Omental fat pad (tissue), 4 donors: Measurements from ENCODE around the gene DHX32. TPM values are rescaled to one million over a fixed set of nuclear protein-coding genes. Genes with fewer than 3 reads are reported as not detected.

ENCODE experiments used
- ATAC-seq: fragments of 150-250 bp; one replicate; pipeline ENCODE4 v1.9.1; 2016; ENCODE audit warnings: mild to moderate bottlenecking, moderate library complexity; ENCODE audit not compliant: low FRiP score
- DNase-seq: peaks from one replicate; pipeline ENCODE4 v3.0.0-alpha.2; 2019; ENCODE audit warnings: low spot score
- total RNA-seq, 4 donors: library from RNA; depleted of rRNA; stranded (reverse); fragments of >200 nt; gene quantifications; one replicate each; pipeline ENCODE4 v1.1.0, GENCODE V29; 2016
- TF ChIP-seq, protein P1 (sequence below), 3 donors: fragments of 450-650 bp; IDR thresholded peaks; one replicate each; pipeline ENCODE4 v1.5.1; 2016 to 2017; ENCODE audit warnings: antibody characterized with exemption in 3 of 3, mild to moderate bottlenecking in 3 of 3, moderate library complexity in 2 of 3

Gene DHX32
- total RNA-seq, 4 donors from 2014 or later: 16.7 to 27.4 (median 21.4) TPM

DNA sequence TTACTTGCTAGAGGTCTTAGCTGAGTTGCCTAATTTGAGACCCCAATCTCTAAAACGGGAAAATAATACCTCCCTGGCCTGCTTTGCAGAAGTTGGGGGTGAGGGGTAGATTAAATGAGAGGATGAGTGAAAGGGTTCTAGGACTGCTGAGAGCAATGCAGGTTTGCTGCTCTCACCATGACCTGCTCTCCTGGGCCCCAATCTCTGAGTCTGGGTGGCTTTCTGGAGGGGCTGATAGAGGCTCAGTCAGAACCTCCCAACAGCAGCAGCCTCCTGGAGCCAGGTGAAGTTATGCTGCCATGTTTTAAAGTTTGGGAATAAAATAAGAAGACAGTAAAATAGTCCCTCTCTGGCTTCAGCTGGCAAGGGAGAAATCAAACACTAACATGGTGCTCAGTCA lies 65.3 kb downstream of the DHX32 start:
- DNase-seq: no peak

DNA sequence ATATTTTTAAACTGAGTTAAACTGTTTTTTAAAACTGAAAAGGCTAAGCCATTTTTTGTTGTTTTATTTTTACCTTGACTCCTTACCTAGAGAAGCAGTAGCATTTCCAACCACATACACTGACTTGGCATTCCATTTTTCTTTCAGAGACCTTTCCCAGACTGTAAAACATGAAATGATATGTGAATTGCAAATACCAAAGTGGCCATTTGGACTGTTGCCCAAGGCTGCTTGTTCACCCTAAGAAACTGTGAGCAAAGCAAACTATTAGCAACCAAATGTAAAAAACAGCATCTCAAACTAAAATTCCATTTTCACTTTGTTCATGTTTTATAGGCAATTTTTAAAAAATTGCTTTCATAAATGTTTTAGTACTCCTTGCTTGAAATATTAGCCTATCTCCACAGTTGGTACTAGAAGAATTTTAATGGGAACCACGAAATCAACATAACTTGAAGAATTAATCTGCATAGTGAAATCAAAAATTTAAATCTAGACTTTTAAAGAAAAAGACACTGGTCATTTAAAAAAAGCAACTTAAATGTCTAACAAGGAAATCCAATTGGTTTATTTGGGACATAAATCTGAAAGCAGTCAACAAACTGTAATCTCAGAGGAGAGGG lies 68.9 kb downstream of the DHX32 start:
- TF ChIP-seq, protein P1, sequence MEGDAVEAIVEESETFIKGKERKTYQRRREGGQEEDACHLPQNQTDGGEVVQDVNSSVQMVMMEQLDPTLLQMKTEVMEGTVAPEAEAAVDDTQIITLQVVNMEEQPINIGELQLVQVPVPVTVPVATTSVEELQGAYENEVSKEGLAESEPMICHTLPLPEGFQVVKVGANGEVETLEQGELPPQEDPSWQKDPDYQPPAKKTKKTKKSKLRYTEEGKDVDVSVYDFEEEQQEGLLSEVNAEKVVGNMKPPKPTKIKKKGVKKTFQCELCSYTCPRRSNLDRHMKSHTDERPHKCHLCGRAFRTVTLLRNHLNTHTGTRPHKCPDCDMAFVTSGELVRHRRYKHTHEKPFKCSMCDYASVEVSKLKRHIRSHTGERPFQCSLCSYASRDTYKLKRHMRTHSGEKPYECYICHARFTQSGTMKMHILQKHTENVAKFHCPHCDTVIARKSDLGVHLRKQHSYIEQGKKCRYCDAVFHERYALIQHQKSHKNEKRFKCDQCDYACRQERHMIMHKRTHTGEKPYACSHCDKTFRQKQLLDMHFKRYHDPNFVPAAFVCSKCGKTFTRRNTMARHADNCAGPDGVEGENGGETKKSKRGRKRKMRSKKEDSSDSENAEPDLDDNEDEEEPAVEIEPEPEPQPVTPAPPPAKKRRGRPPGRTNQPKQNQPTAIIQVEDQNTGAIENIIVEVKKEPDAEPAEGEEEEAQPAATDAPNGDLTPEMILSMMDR (IDR thresholded peaks at IDR 0.05): no peak
- DNase-seq (no peak), ATAC-seq (no peak)

More for the DNA sequence above, 65.3 kb downstream of the DHX32 start:
- TF ChIP-seq, protein P1 (IDR thresholded peaks at IDR 0.05): no peak
- ATAC-seq: no peak

DNA sequence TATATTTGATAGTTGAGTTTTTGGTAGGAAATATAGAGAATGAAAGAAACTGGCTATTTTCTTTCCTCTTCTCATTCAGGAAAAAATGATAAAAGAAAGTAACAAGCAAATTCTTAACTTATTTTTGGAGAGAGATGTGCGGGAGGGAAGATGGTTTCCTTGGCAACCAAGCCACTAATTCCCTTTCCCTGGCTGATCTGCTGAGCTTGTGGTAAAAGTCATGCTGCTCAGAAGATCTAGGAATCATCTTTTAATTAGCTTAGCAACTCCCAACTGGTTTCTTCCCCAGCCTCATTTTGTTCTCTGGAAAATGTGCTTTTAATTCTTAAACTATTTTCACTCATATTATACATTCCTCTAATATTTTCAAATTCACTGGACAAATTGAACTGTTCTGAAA lies 69.8 kb downstream of the DHX32 start:
- TF ChIP-seq, protein P1 (IDR thresholded peaks at IDR 0.05): no peak
- ATAC-seq (no peak), DNase-seq (no peak)

DNA sequence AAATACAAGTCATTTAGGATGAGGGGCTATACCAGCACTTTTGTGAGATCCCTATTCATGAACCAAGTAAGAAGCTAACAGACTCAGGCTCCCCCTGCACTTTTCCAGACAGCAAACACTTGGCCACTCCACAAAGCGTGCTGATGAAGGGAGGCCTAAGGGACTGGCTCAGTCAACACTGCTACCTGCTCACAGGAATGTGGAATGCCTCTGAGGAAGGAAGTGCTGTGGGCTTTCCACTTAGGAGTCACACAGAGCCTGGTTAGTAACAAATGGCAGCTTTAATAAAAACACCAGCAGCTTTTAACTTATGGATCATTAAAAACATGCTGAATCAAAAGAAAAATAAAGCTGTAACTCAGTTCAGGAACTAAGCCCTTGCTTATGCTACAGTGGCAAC lies 73.0 kb downstream of the DHX32 start:
- no peak for DNase-seq
- TF ChIP-seq, protein P1 (IDR thresholded peaks at IDR 0.05): no peak
- ATAC-seq: no peak

DNA sequence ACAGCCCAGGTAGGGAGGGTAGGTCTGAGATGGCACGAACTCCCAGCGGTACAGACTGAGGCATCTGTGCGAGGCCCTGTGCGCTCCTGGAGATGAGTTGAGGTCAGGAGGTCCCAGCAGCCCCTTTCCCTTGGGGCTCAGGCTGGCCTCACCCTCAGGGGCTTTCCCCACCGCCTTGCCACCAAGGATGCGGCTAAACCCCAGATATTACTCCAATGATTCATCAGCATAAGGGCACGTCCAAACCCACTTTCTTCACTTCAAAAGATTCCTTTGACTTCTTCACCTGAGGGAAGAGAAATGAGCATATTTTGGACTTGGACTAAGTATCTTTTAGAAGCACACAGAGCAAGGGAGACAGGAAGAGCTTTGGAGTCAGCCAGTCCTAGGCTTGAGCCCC lies 78.4 kb downstream of the DHX32 start:
- DNase-seq (no peak), ATAC-seq (no peak)
- TF ChIP-seq, protein P1 (IDR thresholded peaks at IDR 0.05): no peak

DNA sequence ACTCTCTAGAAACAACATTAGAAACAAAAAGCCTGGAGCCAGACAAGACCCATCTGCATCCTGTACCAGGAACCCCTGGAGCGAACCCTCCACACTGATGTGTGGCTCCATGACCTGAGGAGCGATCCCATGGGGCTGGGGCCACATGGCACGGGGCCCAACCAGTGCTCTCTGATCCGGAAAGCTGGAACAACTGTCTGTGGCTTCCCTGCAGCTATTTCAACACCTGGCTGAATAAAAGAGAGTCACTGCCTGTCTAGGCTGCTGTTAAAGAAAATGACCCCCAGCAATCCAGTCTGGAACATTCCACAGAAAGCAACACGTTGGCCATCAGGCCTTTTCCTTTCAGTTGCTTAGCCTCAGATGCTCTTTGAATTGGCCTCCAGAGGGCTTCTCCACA lies 79.0 kb downstream of the DHX32 start:
- DNase-seq (no peak), ATAC-seq (no peak)
- TF ChIP-seq, protein P1 (IDR thresholded peaks at IDR 0.05): no peak

DNA sequence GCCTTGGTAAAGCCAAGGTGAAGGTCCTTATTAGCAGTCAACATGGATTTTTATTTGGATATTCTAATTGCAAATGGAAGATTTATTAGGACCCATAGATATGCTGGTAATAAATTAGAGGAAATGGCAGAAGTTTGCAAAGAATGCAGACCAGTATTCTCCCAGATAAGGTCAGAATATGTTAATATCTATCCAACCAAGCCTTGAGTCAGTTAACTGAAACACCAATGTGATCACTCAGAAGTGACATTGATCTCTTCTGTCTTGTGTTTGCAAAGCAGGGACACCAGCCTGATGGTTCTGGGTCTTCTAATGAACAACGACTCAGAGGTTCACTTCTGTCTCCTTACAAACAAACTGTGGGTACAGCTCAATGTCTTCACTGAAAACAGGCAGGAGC lies 79.5 kb downstream of the DHX32 start:
- ATAC-seq: no peak
- DNase-seq: no peak

More for the DNA sequence above, 79.5 kb downstream of the DHX32 start:
- TF ChIP-seq, protein P1 (IDR thresholded peaks at IDR 0.05): no peak
